ENCODE results near the gene FTH1.
A peak's percentile ranks its signal among the peaks of the same experiment; 100 is the strongest.
"Not testable (repeated sequence)": the region's sequence is repeated elsewhere in the genome, so short reads cannot be mapped to it uniquely, and the experiment has no call there.

Gene FTH1

DNA sequence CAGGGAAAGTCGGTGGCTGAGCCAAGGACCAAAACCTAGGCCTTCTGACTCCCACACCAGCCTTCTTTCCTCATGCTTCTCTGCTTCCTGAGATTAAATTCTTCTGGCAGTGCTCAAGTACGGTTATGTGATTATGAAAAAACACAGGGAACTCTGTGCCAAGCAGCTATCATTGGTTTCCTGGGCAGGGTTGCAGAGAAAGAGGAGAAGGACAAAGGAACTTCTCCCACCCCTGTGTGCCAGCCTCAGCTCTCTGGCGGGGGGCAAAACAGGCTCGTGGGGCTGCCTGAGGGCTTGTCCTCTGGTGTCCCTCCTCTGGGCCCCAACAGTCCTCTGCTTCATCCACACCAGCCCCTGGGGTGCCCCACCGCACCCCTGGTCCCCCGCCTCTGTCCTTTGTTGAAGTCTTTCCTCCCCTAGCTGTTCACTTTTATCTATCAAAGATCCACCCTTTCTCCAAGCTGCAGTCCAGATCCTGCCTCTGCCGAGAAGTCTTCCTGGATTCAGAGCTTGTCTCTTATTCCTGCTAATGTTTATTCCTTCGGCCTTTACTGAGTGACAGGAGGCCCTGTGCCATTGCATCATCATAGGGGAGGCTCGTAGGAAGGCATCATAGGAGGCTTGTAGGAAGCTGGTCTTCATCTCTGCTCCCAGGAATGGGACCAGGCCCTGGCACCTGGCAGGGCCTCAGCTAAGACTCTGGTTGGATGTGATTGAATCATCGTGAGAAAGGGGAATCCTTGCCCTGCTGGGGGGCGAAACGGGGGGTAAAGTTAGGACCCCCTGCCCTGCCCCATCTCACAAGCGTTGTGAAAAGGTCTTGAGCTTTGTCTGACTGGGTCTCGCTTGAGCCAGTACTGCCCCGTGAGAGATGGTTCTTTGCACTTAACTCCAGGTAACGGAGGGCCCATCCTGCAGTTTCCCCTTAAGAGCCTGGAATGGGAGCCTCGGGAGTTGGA, 11.5 kb upstream of the FTH1 start:
- no peak for DNase-seq

DNA sequence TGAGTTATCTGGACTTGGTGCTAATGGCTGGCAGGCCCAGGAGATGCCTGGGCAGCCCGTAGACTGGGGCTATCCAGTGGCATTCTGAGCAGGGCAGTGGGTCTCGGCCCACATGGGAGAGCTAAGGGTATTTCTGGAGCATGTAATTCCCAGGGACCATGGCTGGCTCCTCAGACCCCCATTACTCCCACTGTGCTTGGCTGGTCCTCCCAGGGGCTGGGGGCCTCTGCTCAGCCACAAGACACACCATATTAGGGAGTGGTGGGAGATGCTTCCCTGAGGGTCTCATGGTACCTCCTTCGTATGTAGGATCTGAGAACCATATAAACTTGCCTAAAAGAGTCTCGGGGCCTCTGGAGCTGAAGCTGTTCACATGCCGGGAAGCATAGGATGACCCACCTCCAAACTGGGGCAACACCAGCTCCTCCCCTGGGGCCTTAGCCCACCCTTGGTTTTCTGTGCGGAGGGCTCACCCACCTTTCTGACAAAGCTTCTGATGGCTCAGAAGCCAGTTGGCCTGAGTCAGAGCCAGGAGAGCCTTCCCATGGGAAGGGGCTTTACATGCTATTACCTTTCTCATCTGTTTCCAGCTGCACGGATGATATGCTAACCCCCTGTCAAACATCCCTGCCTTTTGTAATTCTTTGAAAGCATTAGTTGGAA, 9.5 kb upstream of the FTH1 start:
- no peak for DNase-seq

- no peak for DNase-seq
Observed at GRCh38 chr11:61976420-61976800, 9.0 kb upstream of the FTH1 start.

- no peak for DNase-seq
Observed at GRCh38 chr11:61975638-61976419, 8.4 kb upstream of the FTH1 start.

DNA sequence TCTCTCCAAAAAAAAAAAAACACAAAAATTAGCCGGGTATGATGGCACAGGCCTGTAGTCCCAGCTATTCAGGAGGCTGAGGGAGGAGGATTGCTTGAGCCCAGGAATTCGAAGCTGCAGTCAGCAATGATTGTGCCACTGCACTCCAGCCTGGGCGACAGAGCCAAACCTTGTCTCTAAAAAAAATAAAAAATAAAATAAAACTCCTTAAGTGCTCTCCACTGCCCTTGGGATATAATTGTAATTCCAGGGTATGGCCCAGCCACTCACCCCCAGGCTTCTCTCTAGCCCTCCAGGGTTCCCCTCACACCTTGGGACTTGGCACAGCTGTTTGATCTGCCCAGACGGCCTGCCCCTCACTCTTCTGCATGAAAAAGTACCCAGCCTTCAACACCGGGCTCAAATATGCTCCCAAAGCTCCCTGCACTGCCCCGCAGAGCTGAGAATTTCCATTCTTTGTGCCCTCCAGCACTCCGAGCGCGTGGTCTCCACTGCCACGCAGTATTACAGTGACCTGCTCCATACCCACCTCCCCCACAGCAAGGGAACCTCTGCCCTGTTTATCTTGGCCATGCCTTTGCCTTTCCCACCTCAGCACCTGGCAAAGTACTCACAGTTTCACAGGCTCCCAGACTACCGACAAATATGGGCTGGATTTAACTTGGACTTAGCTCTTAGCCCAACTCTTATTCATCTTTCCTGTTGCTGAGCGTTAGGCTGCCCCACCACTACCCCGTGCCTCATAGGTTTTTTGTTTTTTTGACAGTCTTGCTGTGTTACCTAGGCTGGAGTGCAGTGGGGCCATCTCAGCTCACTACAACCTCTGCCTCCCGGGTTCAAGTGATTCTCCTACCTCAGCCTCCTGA, 7.6 kb upstream of the FTH1 start:
- DNase-seq: peak; percentile 41

DNA sequence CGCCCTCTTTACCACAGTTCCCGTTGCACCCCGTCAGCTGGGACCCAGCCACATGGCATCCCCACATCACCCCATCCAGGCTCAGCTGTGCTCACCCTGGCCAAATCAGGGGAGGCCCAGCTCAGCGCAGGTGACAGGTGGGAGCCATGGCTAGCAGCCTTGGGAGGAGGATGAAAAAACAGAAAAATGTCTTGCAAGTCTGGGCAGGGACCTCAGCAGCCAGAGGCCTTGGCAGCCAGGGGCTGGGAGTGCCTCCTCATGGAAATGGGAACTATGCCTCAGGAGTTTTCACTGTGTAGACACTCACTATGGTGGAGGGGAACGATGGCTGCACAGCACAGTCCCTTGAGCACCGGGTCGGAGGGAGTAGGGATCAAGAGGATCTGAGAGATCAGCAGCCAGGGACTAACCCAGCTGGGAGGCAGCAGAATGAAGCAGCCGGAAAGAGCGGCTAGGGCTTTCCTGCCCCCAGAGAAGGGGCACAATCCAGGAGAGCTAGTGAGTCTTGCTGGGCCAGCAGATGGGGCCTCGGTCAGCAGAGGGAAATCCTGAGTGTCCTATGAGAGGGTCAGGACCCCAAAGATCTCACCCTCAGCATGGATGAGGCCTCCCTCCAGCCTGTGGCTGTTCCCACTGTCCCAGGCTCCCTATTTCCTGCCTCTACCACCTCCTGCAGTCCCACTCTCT, 6.2 kb upstream of the FTH1 start:
- DNase-seq: no peak

DNA sequence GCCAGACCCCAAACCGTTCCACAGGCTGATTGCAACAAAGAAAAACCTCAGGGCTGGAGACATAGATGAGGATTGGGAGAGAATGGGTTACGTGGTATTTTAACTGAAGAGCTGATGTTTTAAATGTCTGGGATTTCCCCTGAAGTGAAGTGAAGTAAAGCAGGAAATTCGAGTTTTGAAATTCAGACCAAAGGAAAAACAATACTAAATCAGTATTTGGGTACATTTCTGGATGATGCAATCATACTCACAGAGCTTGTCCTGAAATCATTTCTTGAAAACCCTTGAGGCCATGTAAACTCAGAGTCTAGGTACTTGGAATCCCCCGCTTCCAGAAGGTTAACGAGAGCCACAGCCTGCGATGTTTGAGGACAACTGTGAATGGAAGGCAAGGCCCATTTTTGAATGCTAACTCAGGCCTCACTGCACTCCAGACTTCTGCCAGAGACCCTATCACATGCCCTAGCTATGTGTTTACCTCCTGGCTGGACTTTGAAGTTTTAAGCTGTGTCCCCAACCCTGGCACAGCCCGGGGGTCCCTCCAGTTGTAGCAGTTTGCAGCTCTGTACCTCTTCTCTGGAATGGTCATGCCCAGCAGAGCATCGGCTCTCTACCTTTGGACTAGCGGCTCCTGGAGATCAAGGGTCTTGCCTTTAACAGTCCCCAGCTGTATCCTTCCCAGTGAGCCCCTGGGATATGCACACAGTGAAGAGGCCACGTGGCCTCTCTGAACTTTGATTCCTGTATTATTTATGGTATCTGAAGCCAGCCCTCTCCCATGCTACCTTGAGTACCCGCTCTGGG, 5.4 kb upstream of the FTH1 start:
- peak; percentile 35 for DNase-seq

- no peak for DNase-seq
Observed at GRCh38 chr11:61972112-61972671, 4.8 kb upstream of the FTH1 start.

- peak; percentile 91 for DNase-seq
Observed at GRCh38 chr11:61971248-61972111, 4.0 kb upstream of the FTH1 start.

- DNase-seq: no peak
Observed at GRCh38 chr11:61969838-61970662, 2.6 kb upstream of the FTH1 start.

DNA sequence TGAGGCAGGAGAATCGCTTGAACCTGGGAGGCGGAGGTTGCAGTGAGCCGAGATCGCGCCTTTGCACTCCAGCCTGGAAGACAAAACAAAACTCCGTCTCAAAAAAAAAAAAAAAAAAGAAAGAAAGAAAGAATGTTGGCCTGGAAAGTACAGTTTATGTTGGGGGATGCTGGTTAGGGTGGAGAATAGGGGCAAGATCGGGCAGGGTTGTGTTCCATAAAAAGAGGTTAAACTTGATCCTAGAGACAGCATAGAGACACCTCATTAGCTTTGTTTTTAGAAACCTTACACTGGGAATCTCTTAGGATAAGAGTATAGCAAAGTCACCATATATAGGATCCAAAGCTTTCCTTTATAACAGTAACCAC, 1.9 kb upstream of the FTH1 start:
- no peak for DNase-seq

GRCh38 chr11:61968758-61969390, 1.4 kb upstream of the FTH1 start:
- DNase-seq: no peak

DNA sequence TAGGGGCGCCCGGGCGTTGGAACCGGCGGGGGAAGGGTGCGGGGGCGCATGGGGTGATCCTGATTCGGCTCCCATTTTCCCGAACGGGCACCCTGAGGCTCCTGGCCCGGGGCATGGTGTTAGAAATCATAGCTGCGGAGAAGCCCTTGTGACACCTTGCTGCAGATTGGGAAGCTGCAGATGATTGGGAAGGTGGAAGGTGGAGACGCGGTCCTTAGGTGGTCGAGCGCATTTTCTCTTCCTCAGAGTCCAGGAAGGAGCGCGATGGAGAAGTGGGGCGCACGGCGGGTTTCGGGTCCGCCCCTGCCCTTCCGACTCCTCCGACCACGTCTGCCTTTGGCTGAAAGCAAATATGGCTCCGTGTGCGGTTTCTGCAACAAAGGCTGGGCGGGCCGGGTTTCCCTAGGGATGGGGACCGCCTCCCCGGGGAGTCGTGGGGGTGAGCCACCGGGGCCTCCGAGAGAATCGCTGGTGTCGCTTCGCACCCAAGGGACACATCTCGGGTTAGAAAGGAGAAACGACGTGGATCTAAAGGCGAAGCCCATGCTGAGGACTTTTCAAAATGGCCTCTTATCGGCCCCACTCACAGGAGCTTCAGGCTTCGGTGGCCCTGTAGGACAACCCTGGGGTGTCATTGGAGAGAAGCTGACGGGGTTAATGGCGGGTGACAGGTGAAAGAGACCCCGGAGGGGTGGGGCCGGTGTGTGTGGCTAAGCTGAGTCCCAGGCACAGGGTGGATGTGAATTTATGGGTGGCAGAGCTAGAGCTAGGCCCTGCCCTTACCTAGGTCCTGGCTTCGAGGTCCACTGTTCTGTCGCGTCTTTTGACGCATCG, 707 bp upstream of the FTH1 start:
- DNase-seq: peak; percentile 79

DNA sequence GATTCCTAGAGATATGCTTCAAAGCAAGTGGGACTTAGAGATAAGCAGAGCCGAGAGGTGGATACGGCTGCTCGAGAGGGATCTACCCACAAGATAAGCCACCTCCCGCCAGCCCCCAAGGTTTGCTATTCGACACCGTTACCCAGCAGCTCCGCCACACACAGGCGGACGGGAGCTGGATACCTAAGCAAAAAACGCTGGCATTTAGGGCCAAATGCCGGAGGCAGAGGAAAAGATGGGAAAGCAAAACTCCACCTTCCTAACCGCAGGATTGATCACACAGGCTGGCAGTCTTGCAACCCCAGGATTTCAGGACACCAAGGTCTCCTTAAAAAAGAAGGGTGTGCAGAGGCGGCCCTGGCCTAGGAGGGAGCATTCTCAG, 709 bp downstream of the FTH1 start:
- no peak for DNase-seq

GRCh38 chr11:61964666-61965271, 2.7 kb downstream of the FTH1 start:
- not testable (repeated sequence) for DNase-seq

DNA sequence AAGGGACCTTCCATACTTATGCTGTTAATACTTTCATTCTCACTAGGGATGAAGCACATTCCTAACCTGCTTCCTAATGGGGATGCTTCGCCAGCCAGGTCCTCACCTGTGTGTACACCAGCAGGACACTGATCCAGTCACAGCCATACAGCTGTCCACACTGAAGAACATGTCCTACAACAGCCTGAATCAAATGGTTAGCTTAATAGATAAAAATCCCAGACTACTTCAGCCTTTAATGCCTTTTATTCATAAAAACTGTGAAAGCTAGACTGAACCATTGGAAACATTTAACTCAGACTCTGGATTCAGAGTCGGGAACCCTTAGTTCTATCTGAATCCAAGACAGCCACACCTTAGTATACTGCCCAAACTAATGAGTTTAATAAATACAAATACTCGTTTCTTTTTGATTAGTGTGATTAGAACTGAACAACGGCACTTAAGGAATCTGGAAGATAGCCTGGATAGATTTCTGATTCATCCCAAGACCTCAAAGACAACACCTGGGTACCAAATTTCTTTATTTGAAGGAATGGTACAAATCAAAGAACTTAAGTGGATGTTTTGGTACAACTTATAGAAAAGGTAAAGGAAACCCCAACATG, 3.3 kb downstream of the FTH1 start:
- no peak for DNase-seq

Data from DMS79 (cell line).